Measurements from ENCODE around the gene STAT4.

STAT4 gene

DNA sequence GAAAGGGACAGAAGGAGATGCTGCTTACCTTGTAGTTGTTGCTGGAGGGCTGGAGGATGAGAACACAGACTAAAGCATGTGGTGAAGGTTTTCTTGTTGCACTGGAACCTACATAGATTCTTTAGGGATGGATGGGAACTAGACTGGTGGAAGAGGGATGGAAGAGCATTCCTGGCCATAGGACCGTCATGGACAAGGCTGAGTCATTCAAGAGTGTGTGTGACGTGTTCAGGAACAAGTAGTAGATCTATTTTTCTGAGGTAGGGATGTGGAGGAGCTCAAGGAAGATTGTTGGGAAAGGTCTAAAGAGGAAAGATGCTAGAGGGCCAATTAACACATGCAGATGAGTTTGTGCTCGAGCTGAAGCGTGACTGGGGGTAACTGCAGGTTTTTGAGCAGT, 6.6 kb downstream of the STAT4 start:
- ATAC-seq, result no peak
- no peak for DNase-seq

DNA sequence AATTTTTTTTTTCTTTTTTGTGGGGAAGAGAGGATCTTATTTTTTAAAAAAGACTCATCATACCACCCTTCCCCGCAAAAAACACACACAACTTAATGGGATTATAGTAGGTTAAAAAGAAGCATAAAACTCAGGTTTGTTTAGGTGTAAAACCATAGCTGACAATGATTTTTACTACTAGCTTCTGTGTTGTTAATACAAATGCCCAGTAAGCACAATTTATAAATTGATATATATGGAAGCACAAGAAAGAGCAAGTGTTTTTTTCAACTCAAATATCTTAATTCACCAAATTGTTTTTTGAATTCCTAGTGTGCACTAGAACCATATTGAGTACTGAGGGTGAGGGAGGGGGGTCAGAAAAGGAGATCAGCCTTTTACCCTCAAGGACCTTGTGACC, 7.0 kb downstream of the STAT4 start:
- no peak for ATAC-seq
- DNase-seq, result no peak

DNA sequence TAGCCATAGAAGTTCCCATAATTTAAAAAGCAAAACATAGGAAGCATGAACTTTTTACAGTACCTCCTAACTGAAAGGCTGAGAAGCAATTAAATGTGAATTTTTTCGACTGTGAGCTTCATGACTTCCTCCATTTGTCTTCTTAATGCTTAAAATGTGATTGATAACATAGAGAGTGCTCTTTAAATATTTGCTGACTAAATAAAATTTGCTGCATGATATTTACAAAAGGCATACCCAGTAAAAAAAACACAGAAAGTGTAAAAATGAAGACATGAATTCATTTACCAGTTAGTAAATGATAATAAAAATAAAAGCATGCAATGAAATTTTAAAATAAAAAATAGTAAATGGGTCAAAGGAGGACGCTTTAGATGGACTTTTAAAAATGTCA, 21.9 kb downstream of the STAT4 start:
- no peak for DNase-seq

DNA sequence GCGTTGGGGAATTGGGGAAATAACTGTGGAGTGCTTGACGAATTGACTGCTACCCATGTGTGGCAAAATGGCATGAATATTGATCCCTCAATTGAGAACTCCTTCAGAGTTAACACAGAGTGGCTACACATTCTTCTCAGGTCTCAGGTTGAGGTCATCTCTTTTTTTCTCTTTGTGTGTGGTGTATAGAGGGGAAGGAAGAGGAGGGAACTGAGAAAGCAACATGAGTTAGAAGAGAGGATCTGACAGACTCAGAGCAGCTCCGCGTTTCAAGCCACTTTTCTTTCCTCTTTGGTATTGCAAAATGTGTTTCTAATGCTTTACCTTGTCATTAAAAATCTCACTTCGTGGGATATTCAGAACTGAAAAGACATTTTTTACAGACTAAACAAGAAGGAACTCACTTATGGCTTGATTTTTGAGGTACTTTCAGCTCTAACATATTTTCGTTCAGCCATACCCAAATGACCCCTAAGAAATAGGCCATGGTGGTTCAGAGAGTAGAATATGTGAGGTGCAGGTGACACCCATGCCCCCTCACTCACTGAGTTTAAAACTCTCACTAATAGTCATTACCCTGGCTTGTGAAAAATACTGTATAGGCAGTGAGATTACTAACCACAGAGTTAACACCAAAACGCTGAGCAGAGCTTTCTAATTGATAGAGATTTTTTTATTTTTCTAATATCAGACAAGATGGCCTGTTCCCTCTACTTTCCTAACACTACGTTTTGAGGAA, 22.5 kb downstream of the STAT4 start:
- no peak for DNase-seq
- ATAC-seq, result peak; percentile 92

More for the DNA sequence above, 21.9 kb downstream of the STAT4 start:
- no peak for ATAC-seq

DNA sequence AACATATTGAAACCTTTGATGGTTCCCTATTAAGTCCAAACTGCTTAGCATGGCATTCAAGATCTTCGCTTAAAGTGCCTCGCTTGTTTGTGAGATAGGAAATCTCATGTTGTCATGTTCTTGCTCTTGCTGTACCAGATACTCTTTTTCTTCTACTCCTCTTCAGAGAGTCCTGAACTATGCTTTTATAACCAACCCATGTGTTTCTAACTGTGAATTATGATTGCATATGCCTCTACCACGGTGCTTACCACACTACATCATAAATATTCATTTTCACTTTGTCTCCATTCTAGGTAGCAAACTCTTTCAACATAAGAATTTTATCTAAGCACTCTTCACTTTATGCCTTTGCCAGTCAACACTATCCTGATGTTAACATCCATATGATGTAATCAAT, 23.6 kb downstream of the STAT4 start:
- peak; percentile 34 for ATAC-seq

DNA sequence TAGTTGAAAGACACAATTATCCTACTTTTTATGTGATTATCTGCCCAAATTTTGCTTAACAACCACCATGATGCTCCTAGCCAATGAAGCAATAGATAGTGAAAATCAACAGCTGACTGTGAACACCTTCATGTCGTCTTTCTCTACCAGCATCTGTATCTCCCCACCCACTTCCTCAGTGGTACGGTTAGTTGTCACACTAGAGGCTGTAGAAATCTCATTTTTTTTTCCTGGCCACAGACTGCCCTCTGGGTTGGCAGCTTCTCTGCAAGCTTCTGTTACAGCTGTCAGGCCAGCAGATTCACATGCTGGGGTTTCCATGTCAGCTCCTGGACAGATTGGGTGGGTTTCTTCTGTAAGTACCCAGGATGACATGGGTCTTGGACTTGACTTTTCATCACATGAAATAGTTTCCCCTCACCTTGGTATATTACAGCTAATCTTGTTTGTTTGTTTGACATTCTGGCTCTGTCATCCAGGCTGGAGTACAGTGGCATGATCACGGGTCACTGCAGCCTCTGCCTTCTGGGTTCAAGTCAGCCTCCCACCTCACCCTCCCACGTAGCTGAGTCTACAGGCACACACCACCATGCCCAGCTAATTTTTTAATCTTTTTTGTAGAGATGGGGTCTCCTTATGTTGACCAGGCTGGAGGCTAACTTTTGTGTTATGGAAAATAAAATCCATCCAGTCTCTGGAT, 24.3 kb downstream of the STAT4 start:
- peak; percentile 21 for DNase-seq
- peak; percentile 50 for ATAC-seq

More for the DNA sequence above, 23.6 kb downstream of the STAT4 start:
- DNase-seq, result no peak

DNA sequence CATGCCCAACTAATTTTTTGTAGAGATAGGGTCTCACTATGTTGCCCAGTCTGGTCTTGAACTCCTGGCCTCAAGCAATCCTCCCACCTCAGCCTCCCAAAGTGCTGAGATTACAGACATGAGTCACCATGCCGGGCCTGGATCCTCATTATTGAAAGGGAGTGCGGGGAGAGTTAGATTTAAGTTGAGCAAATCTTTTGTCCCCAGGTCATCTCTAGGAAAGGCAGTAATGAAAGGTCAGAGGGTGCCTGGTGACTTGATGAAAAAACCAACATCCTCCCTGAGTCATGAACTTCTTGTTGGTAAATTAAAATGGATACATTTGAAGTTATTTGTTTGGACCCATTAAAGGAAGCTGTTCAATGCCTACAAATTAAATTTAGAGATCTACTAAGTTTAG, 25.1 kb downstream of the STAT4 start:
- DNase-seq, result no peak
- ATAC-seq, result no peak

DNA sequence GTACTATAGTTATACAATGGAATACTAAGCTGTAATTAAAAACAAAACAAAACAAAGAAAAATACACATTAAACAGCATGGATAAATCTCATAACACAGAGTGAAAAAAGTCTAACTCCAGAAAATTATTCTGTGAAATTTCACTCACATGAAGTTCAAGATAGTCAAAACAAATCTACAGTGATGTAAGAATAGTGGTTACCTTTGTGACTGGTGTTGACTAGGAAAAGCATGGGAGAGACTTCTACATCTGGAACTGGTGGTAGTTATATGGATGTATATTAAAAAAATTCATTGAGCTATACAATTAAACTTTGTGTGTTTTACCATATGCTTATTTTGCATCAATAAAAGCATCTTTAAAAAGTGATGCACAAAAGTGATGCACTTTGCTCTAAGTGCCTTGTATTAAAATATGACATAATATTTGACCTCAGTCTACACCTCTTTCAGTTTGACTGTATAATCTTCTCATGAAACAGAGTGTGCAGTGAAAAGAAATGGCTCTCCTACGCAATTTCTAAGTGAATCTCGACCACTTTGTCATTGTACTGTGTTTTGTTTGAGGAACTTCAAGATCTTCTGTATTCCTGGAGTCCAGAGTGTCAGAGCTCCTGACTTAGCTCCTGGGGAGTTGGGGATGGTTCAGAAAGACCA, 28.0 kb downstream of the STAT4 start:
- no peak for ATAC-seq

DNA sequence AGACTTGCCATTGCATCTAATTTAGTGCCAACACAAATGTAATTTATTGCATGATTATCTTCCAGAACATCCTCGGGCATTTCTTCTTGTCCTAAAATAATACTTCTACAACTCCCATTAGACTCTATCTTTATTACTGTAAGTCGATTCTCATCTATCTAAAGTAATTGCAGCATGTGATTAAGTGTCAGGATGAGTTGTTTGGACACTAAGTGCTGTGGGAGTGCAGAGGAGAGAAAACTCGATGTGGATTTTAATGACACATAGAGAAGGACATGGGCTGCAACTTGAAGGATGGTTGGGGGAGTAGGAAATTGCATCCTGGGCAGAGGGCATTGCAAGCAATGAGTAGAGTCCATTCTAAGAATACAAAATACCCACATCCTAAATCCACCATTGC, 33.5 kb downstream of the STAT4 start:
- ATAC-seq (no peak), DNase-seq (no peak)

More for the DNA sequence above, 28.0 kb downstream of the STAT4 start:
- no peak for DNase-seq

DNA sequence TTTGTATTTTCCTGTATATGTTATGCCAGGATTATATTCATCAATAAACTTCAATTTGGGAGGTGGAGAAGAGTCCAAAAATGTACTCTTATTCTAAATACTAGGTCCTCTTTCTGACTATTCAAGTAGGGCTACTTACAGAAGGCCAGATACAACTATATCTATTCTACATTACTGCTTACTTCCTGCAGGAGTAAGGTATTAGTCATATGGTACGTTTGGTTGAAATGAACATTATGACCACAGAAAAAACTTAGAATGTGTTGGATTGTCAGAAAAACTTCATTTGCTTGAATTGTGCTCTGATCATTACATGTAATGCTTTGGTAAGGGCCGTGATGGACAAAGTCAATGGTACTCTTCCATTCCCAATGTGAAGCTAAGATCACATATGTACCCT, 35.0 kb downstream of the STAT4 start:
- no peak for DNase-seq
- ATAC-seq, result peak; percentile 62

DNA sequence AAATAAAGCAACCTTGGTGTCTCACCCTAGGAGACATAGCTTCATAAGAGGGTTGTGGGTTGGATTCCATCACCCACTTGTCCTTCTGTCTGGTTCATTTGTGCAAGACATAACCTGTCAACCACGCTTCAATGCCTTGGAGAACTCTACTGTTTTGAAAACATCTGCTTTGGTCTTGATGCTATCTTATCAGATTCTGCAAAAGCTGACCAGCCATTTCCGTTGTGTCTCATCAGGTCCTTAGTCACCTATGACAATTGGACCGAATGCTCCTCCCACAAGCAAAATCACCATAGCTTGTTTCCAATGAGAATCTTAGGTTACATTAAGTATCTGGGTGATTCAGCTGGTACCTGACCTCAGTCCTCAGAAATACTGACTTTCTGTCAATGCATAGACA, 35.4 kb downstream of the STAT4 start:
- DNase-seq (peak; percentile 68), ATAC-seq (peak; percentile 79)

DNA sequence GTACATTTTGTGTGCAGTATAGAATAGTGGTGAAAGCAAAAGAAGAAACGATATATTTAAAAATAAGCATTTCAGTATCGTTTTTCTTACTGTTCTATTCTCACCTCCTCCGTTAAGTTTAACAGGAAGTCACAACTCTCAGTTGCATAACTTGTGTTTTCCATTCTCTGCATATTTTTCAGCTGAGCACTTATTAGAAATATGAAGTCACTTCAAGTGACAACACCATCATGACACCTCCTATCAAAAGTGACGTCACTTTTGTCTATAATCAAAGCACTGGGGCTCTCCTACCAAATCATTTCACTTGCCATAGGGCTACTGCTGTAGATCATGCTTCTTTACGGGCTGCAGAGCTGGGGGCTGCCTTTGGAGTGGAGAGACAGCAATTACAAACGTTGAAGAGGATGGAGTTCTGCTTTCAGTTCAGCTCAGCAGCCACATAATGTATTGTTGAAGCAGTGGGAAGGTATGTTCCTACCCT, 36.3 kb downstream of the STAT4 start:
- no peak for ATAC-seq
- DNase-seq, result no peak

DNA sequence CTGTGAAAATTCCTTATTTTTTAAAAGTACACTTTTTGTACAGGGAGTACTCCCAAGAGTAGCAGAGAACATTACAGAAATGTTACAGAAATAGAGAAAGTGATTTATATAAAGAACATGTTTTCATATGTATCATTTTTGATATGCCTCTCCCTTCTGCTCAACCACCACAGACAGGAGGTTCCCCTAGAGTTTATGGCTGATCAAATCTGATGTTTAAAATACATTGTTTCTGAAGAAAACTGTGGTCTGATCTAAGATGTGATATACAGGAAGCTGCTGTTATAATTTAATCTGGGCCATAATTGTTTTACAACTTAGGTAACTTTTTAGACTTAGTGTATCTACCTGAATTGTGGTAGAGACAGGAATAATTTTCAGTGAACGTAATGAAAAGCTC, 37.0 kb downstream of the STAT4 start:
- ATAC-seq (no peak), DNase-seq (no peak)

DNA sequence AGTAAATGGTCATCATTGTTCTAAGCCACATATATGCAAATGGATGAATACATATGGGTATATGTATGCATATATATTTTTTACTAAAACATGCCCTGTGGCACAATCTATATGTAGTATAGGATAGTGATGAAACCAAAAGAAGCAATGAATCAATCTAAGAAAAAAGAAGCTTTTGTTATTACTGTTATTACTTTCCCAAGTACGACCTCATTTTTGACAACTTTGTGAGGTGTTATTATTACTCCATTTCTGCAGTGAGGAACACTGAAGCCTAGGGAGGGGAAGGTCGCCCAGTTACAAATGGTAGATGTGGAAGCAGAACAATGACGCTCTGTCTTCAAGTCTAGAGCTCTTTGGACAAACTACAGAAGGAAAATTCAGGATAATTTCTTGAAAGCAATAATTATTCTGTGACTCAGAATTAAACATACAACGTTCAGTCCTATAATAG, 38.3 kb downstream of the STAT4 start:
- ATAC-seq (peak; percentile 37), DNase-seq (no peak)

DNA sequence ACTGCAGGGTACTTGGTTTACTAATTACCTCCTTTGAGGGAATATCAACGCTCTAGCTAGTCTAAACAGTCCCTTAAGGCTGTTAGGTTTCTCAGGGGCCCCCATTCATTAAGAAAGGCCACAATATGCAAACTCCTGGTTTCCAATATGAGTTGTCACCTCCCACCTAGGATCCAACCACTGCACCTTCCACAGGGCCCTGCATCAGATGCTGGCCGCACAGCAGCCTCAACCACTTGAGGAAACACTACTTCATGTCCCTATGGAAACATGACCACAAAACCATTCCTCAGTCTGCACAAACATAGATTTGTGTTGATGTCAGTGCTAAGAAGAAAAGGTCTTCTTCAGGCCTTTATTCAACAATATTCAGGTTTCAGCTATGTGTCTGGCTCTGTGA, 40.9 kb downstream of the STAT4 start:
- ATAC-seq, result peak; percentile 83

DNA sequence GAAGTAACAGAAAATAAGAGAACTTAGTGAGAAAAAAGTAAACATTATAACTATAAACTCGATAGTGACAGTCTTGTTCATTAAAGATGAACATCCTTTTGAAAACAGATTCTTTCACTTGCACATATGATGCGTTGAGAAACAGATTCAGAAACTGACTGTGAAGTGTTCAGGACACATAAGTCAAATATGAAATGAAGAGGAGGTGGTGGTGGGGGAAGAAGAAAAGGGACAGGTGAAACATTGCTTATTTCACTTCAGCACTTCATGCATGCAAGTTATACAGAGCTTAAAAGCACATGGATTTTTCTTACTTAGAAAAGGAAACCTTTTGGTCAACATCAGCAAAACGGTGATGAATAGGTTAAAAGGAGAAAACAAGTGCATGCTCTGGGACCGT, 42.5 kb downstream of the STAT4 start:
- DNase-seq (no peak), ATAC-seq (no peak)

More for the DNA sequence above, 40.9 kb downstream of the STAT4 start:
- peak; percentile 68 for DNase-seq

DNA sequence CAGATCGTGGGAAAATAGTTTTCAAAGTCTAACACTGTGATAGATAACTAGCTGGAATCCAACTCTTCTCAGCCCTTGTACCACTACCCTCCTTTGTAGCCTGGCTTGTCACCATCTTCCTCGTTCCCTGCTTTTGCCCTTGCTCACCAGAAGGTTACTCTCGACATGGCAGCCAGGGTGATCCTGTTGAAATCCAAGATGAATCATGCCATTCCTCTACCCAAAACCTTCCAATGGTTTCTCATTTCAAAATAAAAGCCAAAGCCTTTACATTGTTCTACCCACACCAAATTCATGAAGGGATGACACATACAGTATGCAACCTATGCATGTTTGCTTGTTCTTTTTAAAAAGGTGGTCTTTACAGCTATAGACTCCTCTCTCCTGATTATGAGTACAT, 45.7 kb downstream of the STAT4 start:
- ATAC-seq (no peak), DNase-seq (no peak)

DNA sequence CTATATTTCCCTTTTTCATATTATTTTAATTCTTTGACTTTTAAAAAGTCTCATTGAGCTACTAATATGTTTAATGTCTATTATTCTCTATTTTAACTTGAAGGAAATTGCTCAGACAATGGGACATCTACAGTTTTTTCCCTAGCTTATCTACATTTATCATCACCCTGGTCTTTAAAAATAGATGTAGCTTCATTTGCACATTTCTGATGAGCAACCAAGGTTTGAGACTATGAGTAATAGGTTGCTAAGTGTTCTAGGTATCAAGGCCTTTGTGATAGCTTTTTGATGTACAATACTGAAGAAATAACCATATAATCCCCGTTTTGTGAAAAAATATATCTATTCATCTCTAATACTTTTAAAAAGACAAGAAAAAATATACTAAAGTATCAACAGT, 47.0 kb downstream of the STAT4 start:
- ATAC-seq (peak; percentile 79), DNase-seq (no peak)

DNA sequence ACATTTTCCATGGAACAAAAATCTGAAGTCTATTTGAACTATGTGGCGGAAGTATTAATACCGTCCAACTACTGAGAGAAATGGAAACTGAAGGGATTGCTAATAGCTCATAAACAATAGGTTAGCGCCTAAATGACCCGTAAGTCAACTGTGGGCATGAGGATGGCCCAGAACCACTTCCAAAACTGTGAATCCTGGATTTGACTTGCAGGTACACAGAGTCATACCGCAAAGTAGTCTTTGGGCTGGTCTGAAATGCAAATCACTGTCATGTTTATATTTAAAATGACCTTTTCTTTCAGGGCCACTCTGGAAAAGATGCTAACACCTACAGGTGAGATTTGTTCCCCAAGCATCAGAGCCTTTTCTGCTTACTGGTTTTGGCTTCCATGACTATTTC, 50.6 kb downstream of the STAT4 start:
- no peak for DNase-seq
- ATAC-seq, result peak; percentile 50

DNA sequence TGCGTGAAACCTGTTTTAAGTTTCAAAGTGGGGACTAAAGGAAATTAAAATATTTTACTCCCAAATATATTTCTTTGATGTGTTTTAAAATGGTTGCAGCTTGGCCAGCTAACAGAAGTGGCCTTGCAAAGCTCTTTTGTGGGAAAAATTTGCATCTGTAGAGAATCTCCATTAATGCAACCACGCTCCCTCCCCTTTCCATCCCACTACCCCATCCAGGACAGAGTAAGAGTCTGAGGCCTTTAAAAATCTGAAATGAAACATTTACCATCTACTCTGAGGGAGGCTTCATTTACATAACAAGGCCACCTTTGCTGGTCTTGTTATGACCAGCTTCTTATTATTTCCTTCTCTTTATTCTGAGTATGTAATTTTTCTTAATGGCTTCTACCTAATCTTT, 63.5 kb downstream of the STAT4 start:
- DNase-seq (no peak), ATAC-seq (no peak)

DNA sequence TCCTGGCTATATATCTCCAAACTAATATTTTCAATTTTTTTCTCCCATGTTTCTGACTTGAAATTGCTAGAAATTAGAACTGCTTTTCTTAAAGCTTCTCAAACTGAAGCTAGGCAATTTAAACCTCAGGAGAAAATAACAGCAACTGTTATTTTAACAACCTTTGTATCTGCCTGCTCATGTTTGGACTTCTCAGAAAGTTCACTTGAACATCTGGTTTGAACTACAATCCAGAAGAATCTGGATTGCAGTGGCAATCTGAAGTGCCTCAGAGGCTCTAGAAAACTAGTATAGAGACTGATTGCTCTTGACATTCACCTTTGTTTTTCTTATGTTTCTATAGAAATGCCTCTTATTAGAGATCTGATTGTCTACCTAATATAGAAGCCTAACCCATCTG, 64.1 kb downstream of the STAT4 start:
- ATAC-seq (no peak), DNase-seq (no peak)

DNA sequence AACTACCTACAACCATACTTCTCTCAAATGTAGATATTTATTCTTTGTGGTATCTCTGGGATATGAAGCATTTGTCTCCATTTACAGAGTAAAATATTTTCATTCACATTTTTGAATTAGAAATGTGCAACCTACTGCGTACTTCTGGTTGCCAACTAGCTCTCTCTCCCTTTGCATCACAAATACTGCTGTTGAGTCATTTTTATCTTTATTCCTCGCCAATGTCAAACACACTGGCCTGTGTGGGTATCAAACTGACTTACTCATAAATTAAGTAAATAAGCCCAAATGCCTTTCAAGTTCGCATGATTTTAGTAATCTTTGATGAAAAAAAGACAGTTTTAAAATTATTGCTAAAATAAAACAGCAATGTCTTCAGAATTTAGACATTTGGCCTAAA, 67.3 kb downstream of the STAT4 start:
- ATAC-seq (no peak), DNase-seq (no peak)

DNA sequence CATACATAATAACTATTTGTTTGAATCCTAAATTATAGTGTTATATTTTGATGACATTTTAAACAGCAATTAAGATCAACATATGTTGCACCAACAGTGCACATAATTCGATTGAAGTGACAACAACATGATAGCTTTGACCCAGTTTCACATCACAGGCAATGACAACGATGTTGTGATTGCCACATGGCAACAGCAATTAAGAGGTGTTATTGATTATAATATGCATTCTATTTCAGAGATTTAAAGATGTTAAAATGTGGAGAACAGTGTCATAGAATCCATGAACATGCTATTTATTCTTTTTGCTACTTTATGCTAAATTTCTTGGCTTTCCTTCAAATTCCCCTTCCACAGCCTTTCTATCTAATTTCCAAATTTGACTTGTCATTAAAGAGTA, 68.5 kb downstream of the STAT4 start:
- ATAC-seq, result no peak
- no peak for DNase-seq
